Liver (tissue), 9 donors: ENCODE data around the gene CNTNAP1. TPM values are rescaled to one million over a fixed set of nuclear protein-coding genes. Genes with fewer than 3 reads are reported as not detected.

ENCODE experiments used
- DNase-seq: peaks from one replicate; pipeline ENCODE4 v3.0.0-alpha.2; 2017; ENCODE audit warnings: low spot score
- H3K27ac ChIP-seq, 2 donors: one replicate each; pipeline ENCODE4 v1.7.0; 2013; ENCODE audit warnings: inconsistent platforms in 2 of 2, low read length in 2 of 2, control low read depth in 1 of 2, low read depth in 1 of 2, mild to moderate bottlenecking in 1 of 2
- H3K27me3 ChIP-seq, 4 donors: one replicate each; pipeline versions ENCODE4 v1.6.1 to v1.7.0; 2013; ENCODE audit warnings: low read length in 3 of 4, inconsistent platforms in 1 of 4, mild to moderate bottlenecking in 1 of 4, moderate library complexity in 1 of 4; ENCODE audit not compliant: control insufficient read depth in 4 of 4, insufficient read depth in 4 of 4
- H3K36me3 ChIP-seq, 4 donors: one replicate each; pipeline versions ENCODE4 v1.6.1 to v1.7.0; 2013; ENCODE audit warnings: low read length in 3 of 4, mild to moderate bottlenecking in 3 of 4, low read depth in 1 of 4, moderate library complexity in 1 of 4; ENCODE audit not compliant: control insufficient read depth in 4 of 4, insufficient read depth in 3 of 4
- H3K4me1 ChIP-seq, 4 donors: one replicate each; pipeline versions ENCODE4 v1.6.1 to v1.7.0; 2013; ENCODE audit warnings: low read length in 3 of 4, mild to moderate bottlenecking in 3 of 4, moderate library complexity in 1 of 4; ENCODE audit not compliant: control insufficient read depth in 4 of 4, insufficient read depth in 4 of 4
- H3K4me3 ChIP-seq, 3 donors: one replicate each; pipeline versions ENCODE4 v1.6.1 to v1.7.0; 2013; ENCODE audit warnings: low read length in 3 of 3, control low read depth in 1 of 3, low read depth in 1 of 3, mild to moderate bottlenecking in 1 of 3
- H3K9ac ChIP-seq, 2 donors: one replicate each; pipeline ENCODE4 v1.7.0; 2013; ENCODE audit warnings: low read length in 2 of 2, mild to moderate bottlenecking in 2 of 2, moderate library complexity in 2 of 2, control low read depth in 1 of 2, low read depth in 1 of 2
- H3K9me3 ChIP-seq, 4 donors: one replicate each; pipeline versions ENCODE4 v1.6.1 to v1.7.0; 2013; ENCODE audit warnings: low read length in 3 of 4; ENCODE audit not compliant: control insufficient read depth in 4 of 4
- EGR1 ChIP-seq, 2 donors: IDR thresholded peaks; 2 replicates each; pipeline ENCODE4 v1.6.1; 2016 to 2018; ENCODE audit warnings: antibody characterized with exemption in 2 of 2, low read depth in 2 of 2
- FOXA1 ChIP-seq: IDR thresholded peaks from 2 replicates; pipeline ENCODE4 v1.6.1; 2016; ENCODE audit warnings: antibody characterized with exemption
- FOXA2 ChIP-seq: IDR thresholded peaks from 2 replicates; pipeline ENCODE4 v1.6.1; 2016; ENCODE audit warnings: antibody characterized with exemption
- GABPA ChIP-seq, 2 donors: IDR thresholded peaks in 1 of 2; conservative IDR thresholded peaks in 1 of 2; 2 replicates each; pipeline ENCODE4 v1.6.1; 2016; ENCODE audit warnings: antibody characterized with exemption in 2 of 2, mild to moderate bottlenecking in 1 of 2, moderate library complexity in 1 of 2
- HNF4A ChIP-seq, 2 donors: conservative IDR thresholded peaks; 2 replicates each; pipeline ENCODE4 v1.6.1; 2016; ENCODE audit warnings: antibody characterized with exemption in 2 of 2, mild to moderate bottlenecking in 2 of 2
- HNF4G ChIP-seq: IDR thresholded peaks from 2 replicates; pipeline ENCODE4 v1.6.1; 2016; ENCODE audit warnings: antibody characterized with exemption
- JUND ChIP-seq, 2 donors: IDR thresholded peaks; 2 replicates each; pipeline ENCODE4 v1.6.1; 2016; ENCODE audit warnings: antibody characterized with exemption in 2 of 2
- NR2F2 ChIP-seq: IDR thresholded peaks from 2 replicates; pipeline ENCODE4 v1.6.1; 2016; ENCODE audit warnings: antibody characterized with exemption
- RAD21 ChIP-seq, 2 donors: IDR thresholded peaks; 2 replicates each; pipeline ENCODE4 v1.6.1; 2016; ENCODE audit warnings: antibody characterized with exemption in 2 of 2, mild to moderate bottlenecking in 2 of 2
- RXRA ChIP-seq, 2 donors: IDR thresholded peaks; 2 replicates each; pipeline ENCODE4 v1.6.1; 2017 to 2018; ENCODE audit warnings: antibody characterized with exemption in 2 of 2, mild to moderate bottlenecking in 1 of 2
- SP1 ChIP-seq: IDR thresholded peaks from 2 replicates; pipeline ENCODE4 v1.6.1; 2018; ENCODE audit warnings: antibody characterized with exemption, mild to moderate bottlenecking
- TAF1 ChIP-seq: conservative IDR thresholded peaks from 2 replicates; pipeline ENCODE4 v1.6.1; 2016; ENCODE audit warnings: antibody characterized with exemption, mild to moderate bottlenecking
- YY1 ChIP-seq: IDR thresholded peaks from 2 replicates; pipeline ENCODE4 v1.6.1; 2016; ENCODE audit warnings: antibody characterized with exemption, mild to moderate bottlenecking
- WGBS: extraction: QIAGEN DNeasy Blood & Tissue Kit; methylation state at CpG from one replicate; pipeline ENCODE4 v1.1.7; 2013; 5-methylcytosine and 5-hydroxymethylcytosine counted together
- polyA plus RNA-seq, 2 donors: library from polyadenylated mRNA; stranded (reverse) in 1 of 2; unstranded in 1 of 2; fragments of 200-250 nt in 1 of 2; fragments of >200 nt in 1 of 2; fragmentation: Nextera tagmentation in 1 of 2; extraction: Ambion mirVana in 1 of 2; gene quantifications; one replicate each; pipeline versions ENCODE4 v1.2.1 to v1.2.3, GENCODE V29; 2013 to 2015
- total RNA-seq, 2 donors: library from RNA; depleted of rRNA; stranded (reverse); fragments of >200 nt; gene quantifications; one replicate each; pipeline ENCODE4 v1.2.3, GENCODE V29; 2014
- TF ChIP-seq, protein P1 (sequence below): IDR thresholded peaks from 2 replicates; pipeline ENCODE4 v1.6.1; 2016; ENCODE audit warnings: antibody characterized with exemption
- TF ChIP-seq, protein P2 (sequence below): IDR thresholded peaks from 2 replicates; pipeline ENCODE4 v1.6.1; 2016; ENCODE audit warnings: antibody characterized with exemption, mild to moderate bottlenecking
- TF ChIP-seq, protein P3 (sequence below): IDR thresholded peaks from 2 replicates; pipeline ENCODE4 v1.6.1; 2016; ENCODE audit warnings: antibody characterized with exemption
- TF ChIP-seq, protein P4 (sequence below): fragments of 150-350 bp; IDR thresholded peaks from 2 replicates; pipeline ENCODE4 v1.5.1; 2017; ENCODE audit warnings: improper control_type of control experiment, low read depth, low read length; ENCODE audit not compliant: missing input control
- TF ChIP-seq, protein P5 (sequence below): IDR thresholded peaks from 2 replicates; pipeline ENCODE4 v1.6.1; 2016; ENCODE audit warnings: antibody characterized with exemption
- donor health status: healthy.
- donor health status: healthy.
- donor health status: healthy.
- donor health status: healthy.
- donor health status: healthy.

The CNTNAP1 gene
- total and polyA plus RNA-seq, 4 donors: 0.08 to 0.75 (median 0.60) TPM

DNA sequence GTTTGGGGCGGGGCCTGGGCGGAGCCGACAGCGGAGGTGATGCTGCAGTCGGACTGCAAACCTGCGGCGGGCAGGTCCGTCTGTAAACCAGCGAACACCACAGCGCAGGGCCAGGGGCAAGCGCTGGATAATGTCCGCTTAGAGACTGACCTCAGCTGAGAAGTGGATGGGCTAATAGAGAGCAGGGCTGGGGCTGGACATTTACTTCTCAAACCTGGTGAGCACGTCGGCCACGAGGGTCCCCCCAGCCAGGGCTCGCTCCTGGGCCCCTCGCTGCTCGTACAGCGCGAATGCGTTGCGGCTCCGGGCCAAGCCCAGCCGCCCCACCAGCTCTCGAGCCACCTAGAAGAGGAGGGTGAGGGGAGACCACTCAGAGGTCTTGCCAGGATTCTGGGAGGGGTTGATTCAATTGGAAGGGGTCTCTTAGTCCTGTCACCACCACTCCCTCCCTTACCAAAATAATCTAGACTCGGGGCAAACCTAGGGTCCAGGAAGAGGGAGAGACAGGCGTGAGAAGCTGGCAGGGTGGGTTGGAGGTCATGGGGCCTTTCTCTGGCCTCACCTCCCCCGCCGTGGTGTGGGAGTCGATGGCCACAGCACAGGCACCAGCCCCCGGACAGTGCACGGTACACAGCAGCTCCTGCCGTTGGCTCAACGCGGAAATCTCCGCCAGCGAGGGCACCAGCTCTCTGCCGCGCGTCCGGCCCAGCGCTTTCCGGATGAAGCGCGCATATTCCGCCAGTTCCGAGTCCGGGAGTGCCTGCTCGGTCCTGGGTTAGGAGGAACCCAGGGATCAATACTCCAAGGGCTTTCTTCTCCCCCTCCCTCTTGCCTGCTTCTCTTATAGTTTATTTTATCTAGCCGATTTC lies 11.3 kb upstream of the CNTNAP1 start:
- H3K9ac ChIP-seq: no peak overlapping the region
- H3K4me3 ChIP-seq: no peak overlapping the region
- WGBS: 83% methylated on average over 50 of the region's 50 CpGs
- no peaks in the 10 kb centered on the region for H3K9me3 ChIP-seq
- peaks cover 19 to 52% (median 24%) of the 10 kb centered on the region in 4 donors for H3K4me1 ChIP-seq
- peak; percentile 68 for DNase-seq
- no peak for TF ChIP-seq HNF4A (conservative IDR thresholded peaks at IDR 0.05)
- no peak for TF ChIP-seq NR2F2
- TF ChIP-seq FOXA2: no peak
- TF ChIP-seq SP1: no peak
- TF ChIP-seq, protein P1, sequence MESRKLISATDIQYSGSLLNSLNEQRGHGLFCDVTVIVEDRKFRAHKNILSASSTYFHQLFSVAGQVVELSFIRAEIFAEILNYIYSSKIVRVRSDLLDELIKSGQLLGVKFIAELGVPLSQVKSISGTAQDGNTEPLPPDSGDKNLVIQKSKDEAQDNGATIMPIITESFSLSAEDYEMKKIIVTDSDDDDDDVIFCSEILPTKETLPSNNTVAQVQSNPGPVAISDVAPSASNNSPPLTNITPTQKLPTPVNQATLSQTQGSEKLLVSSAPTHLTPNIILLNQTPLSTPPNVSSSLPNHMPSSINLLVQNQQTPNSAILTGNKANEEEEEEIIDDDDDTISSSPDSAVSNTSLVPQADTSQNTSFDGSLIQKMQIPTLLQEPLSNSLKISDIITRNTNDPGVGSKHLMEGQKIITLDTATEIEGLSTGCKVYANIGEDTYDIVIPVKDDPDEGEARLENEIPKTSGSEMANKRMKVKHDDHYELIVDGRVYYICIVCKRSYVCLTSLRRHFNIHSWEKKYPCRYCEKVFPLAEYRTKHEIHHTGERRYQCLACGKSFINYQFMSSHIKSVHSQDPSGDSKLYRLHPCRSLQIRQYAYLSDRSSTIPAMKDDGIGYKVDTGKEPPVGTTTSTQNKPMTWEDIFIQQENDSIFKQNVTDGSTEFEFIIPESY: no peak
- TF ChIP-seq, protein P2, sequence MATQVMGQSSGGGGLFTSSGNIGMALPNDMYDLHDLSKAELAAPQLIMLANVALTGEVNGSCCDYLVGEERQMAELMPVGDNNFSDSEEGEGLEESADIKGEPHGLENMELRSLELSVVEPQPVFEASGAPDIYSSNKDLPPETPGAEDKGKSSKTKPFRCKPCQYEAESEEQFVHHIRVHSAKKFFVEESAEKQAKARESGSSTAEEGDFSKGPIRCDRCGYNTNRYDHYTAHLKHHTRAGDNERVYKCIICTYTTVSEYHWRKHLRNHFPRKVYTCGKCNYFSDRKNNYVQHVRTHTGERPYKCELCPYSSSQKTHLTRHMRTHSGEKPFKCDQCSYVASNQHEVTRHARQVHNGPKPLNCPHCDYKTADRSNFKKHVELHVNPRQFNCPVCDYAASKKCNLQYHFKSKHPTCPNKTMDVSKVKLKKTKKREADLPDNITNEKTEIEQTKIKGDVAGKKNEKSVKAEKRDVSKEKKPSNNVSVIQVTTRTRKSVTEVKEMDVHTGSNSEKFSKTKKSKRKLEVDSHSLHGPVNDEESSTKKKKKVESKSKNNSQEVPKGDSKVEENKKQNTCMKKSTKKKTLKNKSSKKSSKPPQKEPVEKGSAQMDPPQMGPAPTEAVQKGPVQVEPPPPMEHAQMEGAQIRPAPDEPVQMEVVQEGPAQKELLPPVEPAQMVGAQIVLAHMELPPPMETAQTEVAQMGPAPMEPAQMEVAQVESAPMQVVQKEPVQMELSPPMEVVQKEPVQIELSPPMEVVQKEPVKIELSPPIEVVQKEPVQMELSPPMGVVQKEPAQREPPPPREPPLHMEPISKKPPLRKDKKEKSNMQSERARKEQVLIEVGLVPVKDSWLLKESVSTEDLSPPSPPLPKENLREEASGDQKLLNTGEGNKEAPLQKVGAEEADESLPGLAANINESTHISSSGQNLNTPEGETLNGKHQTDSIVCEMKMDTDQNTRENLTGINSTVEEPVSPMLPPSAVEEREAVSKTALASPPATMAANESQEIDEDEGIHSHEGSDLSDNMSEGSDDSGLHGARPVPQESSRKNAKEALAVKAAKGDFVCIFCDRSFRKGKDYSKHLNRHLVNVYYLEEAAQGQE: no peak
- no peak for TF ChIP-seq HNF4G
- TF ChIP-seq, protein P3, sequence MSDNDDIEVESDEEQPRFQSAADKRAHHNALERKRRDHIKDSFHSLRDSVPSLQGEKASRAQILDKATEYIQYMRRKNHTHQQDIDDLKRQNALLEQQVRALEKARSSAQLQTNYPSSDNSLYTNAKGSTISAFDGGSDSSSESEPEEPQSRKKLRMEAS: no peak
- no peak for TF ChIP-seq GABPA (IDR thresholded peaks at IDR 0.05 in 1 of 2, conservative IDR thresholded peaks at IDR 0.05 in 1 of 2)
- TF ChIP-seq FOXA1: no peak
- TF ChIP-seq, protein P4, sequence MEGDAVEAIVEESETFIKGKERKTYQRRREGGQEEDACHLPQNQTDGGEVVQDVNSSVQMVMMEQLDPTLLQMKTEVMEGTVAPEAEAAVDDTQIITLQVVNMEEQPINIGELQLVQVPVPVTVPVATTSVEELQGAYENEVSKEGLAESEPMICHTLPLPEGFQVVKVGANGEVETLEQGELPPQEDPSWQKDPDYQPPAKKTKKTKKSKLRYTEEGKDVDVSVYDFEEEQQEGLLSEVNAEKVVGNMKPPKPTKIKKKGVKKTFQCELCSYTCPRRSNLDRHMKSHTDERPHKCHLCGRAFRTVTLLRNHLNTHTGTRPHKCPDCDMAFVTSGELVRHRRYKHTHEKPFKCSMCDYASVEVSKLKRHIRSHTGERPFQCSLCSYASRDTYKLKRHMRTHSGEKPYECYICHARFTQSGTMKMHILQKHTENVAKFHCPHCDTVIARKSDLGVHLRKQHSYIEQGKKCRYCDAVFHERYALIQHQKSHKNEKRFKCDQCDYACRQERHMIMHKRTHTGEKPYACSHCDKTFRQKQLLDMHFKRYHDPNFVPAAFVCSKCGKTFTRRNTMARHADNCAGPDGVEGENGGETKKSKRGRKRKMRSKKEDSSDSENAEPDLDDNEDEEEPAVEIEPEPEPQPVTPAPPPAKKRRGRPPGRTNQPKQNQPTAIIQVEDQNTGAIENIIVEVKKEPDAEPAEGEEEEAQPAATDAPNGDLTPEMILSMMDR: no peak
- no peak for TF ChIP-seq TAF1
- TF ChIP-seq YY1: no peak
- TF ChIP-seq RAD21 (IDR thresholded peaks at IDR 0.05): no peak
- no peak for TF ChIP-seq RXRA (IDR thresholded peaks at IDR 0.05)
- no peak for TF ChIP-seq EGR1 (IDR thresholded peaks at IDR 0.05; ENCODE audit: low read depth in 2 of 2)
- TF ChIP-seq, protein P5, sequence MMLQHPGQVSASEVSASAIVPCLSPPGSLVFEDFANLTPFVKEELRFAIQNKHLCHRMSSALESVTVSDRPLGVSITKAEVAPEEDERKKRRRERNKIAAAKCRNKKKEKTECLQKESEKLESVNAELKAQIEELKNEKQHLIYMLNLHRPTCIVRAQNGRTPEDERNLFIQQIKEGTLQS: no peak
- TF ChIP-seq JUND (IDR thresholded peaks at IDR 0.05): no peak
- peaks cover 9 to 24% (median 14%) of the 10 kb centered on the region in 4 donors for H3K36me3 ChIP-seq
- no peaks in the 10 kb centered on the region for H3K27me3 ChIP-seq
- no peak overlapping the region for H3K27ac ChIP-seq
